Nucleus accumbens (tissue), 56 donors: ENCODE measurements around the gene C1QTNF6.

Experiments
- DNase-seq, 56 donors: peaks; one replicate each; lab custom pipeline; 2025; lab: John Stamatoyannopoulos, UW

Gene C1QTNF6

DNA sequence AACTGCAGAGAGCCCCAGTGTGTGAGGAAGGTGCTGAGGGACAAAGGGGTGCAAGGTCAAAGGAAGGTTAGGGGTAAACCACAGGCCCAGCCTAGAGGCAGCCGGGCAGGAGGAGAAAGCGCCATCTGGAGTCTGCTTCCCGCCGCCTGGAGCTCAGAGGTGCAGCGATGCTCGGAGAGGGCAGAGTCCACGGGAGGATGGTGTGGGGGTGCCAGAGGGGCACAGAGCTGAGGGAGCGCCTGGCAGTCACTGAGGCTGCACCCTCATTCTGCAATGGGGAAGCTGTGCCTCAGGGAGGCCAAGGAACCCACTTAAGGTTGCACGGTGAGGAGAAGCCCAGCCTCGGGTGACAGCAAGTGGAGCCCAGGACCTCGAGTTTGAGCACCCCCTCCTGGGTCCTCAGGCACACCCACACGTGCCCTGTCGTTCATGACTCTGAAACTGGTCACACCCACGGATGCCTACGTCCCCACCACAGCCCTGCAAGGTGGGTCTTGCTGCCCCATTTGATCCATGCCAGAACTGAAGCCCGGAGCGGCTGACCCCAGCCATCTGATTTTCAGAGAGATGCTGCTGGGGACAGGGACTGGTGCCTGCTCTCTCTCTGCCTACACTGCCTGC lies 39.9 kb downstream of the C1QTNF6 start:
- no peak for DNase-seq

DNA sequence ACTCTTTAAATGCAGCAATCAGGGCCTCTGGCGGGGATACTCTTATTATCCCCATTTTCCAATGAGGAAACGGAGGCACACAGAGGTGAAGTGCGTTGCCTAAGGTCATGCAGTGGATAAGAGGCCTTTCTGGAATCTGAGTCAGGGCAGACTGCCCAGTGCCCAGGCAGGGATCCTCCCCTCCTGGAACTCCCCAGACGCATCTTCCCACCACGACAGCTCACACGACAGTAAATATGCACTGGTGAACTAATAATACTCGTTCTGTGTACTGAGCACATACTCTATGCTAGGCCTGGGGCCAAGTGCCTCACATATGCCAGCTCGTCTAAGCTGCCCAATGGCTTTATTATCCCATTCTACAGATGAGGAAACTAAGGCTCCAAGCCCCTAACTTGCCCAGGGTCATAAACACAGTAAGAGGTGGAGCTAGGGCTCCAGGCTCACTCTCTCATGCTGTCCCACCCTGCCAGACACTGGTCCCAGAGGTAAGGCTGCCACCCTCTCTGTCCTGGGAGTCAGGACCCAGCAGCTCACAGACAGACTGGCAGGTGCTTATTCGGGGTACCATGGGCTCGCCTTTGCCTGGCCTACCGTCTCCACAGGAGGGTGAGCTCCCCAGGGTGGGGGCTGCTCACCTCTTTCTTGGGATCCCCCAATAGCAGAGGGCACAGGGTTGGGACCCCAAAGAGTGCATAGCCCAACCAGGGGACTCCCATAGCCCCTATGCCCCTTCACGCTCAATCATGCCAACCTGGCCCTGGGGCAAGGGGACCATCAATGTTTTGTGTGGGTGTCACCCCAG lies 40.7 kb downstream of the C1QTNF6 start:
- no peak for DNase-seq

DNA sequence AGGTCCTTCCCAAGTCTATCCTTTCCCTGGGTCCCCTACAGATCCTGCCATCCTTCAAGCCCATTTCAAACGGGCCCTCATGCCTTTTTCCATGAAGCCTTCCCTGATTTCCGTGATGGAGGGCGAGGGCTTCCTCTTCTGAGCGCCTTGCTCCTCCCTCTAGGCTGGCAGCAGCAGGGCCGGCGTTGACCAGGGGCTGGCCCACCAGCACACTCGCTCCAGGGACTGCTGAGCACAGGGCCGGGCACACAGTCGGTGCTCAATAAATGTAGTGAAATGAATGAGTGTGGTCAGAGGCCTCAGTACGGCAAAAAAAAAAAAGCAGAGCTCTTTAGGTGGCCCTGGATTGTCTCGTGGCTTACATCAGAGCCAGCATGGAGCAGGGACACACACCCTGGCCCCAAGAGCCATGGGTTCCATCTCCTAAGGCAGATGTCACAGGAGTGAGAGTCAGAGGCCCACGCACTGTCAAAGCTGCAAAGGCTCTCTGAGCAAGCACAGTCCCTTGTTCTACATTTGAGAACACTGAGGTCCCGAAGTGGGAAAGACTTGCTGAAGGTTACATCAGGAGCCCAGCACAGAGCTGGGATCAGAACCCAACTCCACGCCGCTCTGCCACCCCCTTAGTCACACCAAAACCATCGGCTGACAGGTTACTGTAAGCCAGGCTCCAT lies 41.4 kb downstream of the C1QTNF6 start:
- no peak for DNase-seq

DNA sequence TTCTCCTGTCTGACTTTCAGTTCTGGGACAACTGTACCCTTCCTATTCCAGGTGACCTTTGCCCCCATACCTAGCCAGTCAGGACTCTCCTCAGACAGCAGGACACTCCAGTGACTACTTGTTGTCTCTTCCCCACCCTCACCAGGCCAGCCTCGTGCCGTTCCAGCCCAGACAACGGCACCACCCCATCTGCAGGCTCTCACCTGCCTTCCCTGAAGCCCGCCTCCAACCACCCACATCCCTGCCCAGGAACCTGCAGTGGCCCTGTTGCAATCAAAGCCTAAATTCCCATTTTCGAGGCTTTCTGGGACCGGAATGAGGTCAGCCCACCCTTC lies 42.0 kb downstream of the C1QTNF6 start:
- DNase-seq, result no peak

DNA sequence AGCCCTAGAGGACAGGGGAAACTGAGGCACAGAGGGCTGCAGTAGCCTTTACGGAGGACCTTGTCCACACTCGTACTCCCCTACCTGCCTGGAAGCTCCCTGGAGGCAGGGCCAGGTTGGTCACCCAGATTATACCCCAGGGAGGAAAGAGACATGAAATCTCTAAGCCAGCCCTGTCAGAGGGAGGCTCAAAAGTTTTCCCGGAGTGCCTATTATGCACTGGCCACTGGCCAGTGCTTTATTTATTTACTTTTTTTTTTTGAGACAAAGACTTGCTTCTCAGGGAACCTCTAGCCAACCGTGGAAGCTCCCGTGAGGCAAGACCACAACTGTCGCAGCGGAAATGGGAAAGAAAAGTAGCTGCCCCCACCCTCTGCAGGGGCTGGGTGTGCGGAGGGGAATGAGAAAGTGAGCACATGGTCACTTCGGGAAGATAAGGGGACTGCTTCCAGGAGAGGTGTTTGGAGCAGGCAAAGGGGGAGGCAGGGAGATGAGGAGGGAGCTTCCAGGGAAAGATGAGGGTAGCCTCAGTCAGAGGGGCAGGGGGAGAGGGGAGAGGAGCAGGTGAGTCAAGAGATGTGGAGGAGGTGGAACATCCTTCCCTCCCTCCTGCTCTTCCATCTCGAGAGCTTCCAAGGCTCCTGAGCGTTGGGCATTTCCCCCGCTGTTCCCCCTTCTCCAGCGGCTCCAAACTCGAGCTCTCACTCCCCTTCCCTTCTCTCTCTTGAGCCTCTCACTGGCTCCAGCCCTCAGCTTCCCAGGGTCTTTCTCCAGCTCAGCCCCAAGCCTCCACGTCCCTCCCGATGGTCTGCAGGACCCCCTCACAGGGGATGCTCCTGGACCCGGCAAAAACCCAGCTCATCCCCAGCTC lies 42.6 kb downstream of the C1QTNF6 start:
- no peak for DNase-seq

DNA sequence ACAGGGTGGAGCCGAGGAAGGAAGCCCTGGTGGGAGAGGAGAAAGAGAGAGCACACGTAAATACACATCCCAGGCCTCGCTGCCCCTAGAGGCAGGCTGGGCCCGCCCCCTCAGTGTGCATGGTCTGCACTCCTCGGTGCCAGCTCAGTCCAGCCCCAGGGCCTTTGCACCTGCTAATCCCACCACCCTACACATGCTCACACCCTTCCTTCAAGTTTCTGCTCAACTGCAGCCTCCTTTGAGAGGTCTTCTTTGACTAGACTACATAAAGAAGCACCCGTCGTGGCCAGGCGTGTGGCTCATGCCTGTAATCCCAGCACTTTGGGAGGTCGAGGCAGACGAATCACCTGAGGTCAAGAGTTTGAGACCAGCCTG lies 43.9 kb downstream of the C1QTNF6 start:
- DNase-seq, result no peak

DNA sequence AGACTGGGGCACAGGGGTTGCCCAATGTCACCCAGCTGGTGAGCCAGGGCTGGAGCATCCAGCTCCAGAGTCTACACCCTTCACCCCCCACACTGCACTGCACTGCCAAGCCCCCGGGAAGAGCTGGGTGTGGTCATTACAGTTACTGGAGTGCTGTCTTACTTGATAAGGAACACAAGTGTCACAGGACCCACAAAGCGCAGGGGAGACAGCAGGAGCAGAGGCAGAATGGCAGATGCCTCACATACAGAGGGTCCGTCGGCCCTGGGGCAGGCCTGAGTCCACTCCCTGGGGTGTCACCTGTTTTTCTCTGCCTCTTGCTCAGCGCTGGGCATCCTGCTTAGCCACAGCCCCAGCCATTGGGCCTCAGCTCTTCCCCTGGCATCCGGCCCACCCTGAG lies 46.1 kb downstream of the C1QTNF6 start:
- no peak for DNase-seq

DNA sequence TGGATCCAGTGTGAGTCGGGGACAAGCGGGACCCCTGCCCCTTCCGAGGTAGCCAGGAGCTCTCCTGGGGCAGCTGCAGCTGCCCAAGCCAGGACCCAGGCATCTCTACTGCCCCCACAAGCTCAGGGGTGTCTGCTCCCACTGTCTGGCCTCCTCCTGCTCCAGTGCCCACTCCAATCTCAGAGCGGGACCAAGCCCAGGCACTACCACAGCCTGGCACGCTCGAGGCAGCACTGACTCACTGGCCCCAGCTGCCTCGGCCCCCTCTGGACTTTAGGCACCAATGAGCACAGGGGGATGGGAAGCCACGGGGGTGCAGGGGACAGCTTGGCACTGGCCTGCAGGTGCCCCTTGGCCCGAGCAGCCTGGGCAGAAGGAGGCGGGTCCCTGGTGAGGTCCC lies 46.6 kb downstream of the C1QTNF6 start:
- DNase-seq, result no peak

DNA sequence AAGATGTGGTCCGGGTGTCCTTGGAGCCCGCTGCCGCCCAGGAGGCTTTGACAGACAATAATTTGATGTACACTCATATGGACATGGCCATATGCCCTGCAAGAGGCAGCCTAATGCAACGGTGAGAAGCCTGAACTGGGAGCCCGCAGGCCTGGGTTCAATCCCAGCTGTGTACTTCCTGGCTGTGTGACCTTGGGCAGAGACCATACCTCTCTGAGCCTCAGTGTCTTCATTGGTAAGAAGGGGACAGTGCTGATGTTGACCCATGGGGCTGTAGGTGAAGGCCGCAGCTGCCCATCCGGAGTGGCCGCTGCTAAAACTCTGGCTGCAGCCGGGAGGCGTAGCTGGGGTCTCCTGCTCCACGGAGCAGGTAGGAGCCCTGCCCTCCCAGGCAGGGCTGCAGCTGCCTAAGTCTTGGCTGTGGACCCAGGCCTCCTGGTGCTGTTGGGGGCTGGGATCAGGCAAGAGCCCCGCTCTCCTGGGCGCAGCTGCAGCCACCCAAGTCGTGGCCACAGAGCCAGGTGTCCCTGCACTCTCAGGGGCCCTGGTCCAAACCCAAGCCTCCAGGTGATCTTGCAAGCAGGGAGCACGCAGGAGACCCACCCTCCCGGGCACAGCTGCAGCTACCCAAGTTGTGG lies 47.2 kb downstream of the C1QTNF6 start:
- no peak for DNase-seq

- no peak for DNase-seq
Measured at GRCh38 chr22:37139762-37140161, 48.3 kb downstream of the C1QTNF6 start.

DNA sequence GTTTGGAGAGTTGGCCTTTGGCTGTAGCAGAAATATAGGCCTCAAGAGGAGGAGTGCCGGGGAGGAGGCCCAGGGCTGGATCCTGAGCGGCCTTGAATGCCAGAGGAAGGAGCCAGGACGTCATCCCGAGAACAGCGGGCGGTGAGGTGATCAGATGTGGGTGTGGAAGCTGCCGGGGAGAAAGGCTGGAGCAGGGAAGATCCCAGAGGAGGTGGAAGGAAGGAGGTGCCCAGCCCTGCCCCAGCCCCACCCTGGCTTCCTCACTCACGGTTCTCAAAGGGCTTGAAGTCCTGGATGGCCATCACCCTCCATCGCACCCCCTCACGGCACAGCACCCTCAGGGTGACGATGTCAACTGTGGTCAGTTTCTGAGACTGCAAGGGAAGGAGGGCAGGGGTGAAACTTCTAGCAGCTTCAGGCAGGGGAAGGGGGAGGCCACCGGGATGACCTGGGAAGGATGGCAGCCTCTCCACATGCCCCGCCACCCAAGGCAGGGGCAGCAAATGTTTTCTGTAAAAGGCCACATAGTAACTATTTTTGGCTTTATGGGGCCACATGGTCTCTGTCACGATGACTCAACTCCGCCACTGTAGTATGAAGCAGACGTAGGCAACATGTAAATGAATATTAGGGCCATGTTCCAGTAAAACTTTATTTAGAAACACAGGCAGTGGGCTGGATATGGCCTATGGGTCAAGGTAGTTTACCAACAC lies 49.0 kb downstream of the C1QTNF6 start:
- no peak for DNase-seq

GRCh38 chr22:37137903-37138665 lies 50.0 kb downstream of the C1QTNF6 start:
- no peak for DNase-seq

GRCh38 chr22:37137131-37137530 lies 50.9 kb downstream of the C1QTNF6 start:
- no peak for DNase-seq

- DNase-seq, result no peak
Measured at GRCh38 chr22:37135023-37135422, 53.0 kb downstream of the C1QTNF6 start.

DNA sequence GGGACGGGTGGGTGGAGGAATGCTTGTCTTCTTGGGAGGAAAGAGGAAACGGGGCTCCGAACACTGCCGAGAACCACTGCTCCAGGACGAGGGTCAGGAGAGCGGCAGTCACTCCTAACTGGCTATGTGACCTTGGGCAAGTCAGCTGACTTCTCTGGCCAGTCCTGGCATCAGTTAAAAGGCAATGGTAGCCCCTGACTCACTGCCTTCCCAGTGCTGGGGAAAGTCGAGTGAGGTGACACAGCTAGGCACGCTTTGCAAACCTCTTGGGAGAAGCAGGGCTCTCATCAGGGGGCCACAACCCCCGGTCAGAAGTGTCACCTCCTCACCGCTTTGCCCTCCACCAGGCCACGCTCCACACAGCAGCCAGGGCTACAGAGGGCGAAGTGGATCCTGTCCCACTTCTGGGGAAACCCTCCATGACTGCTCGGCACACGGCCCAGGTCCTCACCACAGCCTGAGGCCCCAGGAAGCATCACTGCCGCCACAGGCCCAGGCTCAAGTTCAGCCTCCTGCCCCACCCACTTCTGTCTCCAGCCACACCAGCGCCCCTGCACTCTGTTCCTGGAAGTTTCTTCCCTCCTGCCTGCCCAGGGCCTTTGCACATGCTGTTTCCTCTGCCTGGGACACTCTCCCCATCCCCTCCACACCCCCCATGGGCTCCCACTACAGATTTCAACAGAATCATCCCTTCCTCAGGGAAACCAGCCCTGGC lies 54.6 kb downstream of the C1QTNF6 start:
- no peak for DNase-seq

- no peak for DNase-seq
Measured at GRCh38 chr22:37132773-37133172, 55.3 kb downstream of the C1QTNF6 start.
